ENCODE data around the gene LRRC34. TPM values are rescaled to one million over a fixed set of nuclear protein-coding genes. Genes with fewer than 3 reads are reported as not detected.

The LRRC34 gene
- total and polyA plus RNA-seq, 2 of the 8 experiments (the other 6 are each of a cell fraction or from before 2014, with no cell fraction given): 3.3 to 4.1 TPM

- TF ChIP-seq EP300 (IDR thresholded peaks at IDR 0.05; ENCODE audit: borderline replicate concordance in 1 of 2, low read depth in 2 of 2, low read length in 2 of 2): no peak
- TF ChIP-seq RBBP5 (IDR thresholded peaks at IDR 0.05; ENCODE audit: borderline replicate concordance, low read depth, low read length): peak; percentile 94
- peak; percentile 99 for TF ChIP-seq TBP (IDR thresholded peaks at IDR 0.05; ENCODE audit: low read depth, low read length)
- peak in 1 of 2 experiments; percentile 63; a peak in 1 of 4 replicates for TF ChIP-seq HDAC2 (IDR thresholded peaks at IDR 0.05; ENCODE audit: borderline replicate concordance in 1 of 2, low read depth in 2 of 2, low read length in 2 of 2)
- peak; percentile 8 for TF ChIP-seq SAP30 (IDR thresholded peaks at IDR 0.05; ENCODE audit: insufficient read depth, insufficient replicate concordance, low read length)
- peak; percentile 30 for TF ChIP-seq TAF7 (optimal IDR thresholded peaks at IDR 0.05; ENCODE audit: borderline replicate concordance, low read depth, low read length)
- TF ChIP-seq POU5F1 (IDR thresholded peaks at IDR 0.05; ENCODE audit: low read depth, low read length): no peak
- TF ChIP-seq KDM1A (IDR thresholded peaks at IDR 0.05; ENCODE audit: borderline replicate concordance, low read length): no peak
- TF ChIP-seq CBX5 (IDR thresholded peaks at IDR 0.05; ENCODE audit: low read depth, low read length): no peak
- no peak for TF ChIP-seq EZH2 (IDR thresholded peaks at IDR 0.05; ENCODE audit: low read depth, low read length, severe bottlenecking)
- 0 out of 2 replicates have a peak, but pooled peaks have one; percentile 18 for TF ChIP-seq YY1 (IDR thresholded peaks at IDR 0.05; ENCODE audit: low read depth, low read length)
- no peak for TF ChIP-seq ATF3 (IDR thresholded peaks at IDR 0.05; ENCODE audit: insufficient read depth, low read depth, low read length)
- no peak for TF ChIP-seq SP4 (IDR thresholded peaks at IDR 0.05; ENCODE audit: low read length)
- TF ChIP-seq ASH2L (IDR thresholded peaks at IDR 0.05; ENCODE audit: low read length): peak; percentile 91
- TF ChIP-seq SP2 (IDR thresholded peaks at IDR 0.05; ENCODE audit: low read length): no peak
- no peak for TF ChIP-seq GABPA (IDR thresholded peaks at IDR 0.05; ENCODE audit: borderline replicate concordance, insufficient read depth, low read length)
- TF ChIP-seq ATF2 (IDR thresholded peaks at IDR 0.05; ENCODE audit: low read length): peak; percentile 51; the same call in 1 of the 2 replicates
- no peak for TF ChIP-seq GTF2F1 (IDR thresholded peaks at IDR 0.05; ENCODE audit: borderline replicate concordance, low read depth, low read length)
- 0 out of 2 replicates have a peak, but pooled peaks have one; percentile 10 for TF ChIP-seq SP1 (IDR thresholded peaks at IDR 0.05; ENCODE audit: low read depth, low read length)
Measured at GRCh38 chr3:169771497-169772304, 41.0 kb downstream of the LRRC34 start (continued).

All from H1 (cell line).